ENCODE results near the gene SLC9C1. TPM values are rescaled to one million over a fixed set of nuclear protein-coding genes. Genes with fewer than 3 reads are reported as not detected.

SLC9C1 gene
- not detected in 2 replicates for total RNA-seq

DNA sequence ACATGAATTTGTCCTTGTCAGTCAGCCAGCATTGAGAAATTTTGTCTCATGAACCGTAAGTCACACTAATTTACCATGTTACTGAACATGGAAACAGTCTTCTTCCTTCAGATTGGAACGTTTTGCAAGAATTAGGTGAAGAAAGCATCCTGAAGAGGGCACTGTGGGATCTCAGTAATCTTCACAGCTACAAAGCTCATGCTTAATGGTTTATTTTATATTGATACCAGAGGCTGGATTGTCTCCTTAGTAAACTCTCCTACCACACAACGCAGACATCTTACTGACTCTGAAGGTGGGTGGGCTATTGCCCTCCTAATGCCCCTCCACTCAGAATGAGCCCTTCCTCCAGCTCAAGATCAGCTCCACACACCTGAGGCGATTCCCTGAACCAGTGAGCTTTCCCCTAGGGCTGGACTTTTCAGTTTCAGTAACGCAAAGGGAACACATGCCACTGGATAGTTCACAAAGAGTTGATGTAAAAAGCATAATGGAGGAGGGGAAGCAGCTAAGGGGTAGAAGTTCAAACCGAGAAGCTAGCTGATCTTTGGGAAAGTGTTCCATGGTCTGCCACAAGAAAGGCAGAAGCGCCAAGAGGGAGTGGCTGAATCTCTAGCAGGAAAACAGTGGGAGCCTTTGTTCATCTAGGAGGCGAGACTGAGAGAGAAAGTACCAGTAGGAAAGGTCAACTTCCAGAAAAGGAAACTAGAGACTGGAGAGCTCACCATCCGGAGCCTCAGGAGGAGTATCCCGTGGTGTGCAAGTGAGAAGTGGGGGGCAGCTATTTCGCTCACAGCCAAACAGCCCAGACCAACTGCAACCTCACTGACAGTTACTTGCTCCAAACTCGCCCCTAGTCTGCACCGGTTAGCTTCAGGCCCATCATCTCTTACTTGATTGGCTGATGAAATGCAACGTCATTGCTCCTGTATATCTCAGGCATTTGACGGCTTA is at the start of gene SLC9C1:
Gene SLC9C1, minus strand, starts transcription at position 849 of the 954 bp plus-strand sequence. CDS start 7,425 bp downstream, outside the sequence.
- DNase-seq (ENCODE audit: low read depth): peak; percentile 48
- peak; percentile 72 for TF ChIP-seq CTCF (conservative IDR thresholded peaks at IDR 0.05; ENCODE audit: low read depth, low read length)
- peak within 1 kb of the TSS; percentile 66 for H3K4me3 ChIP-seq (ENCODE audit: low read depth, low read length)

GRCh38 chr3:112341386-112341785 is 47.4 kb upstream of the SLC9C1 start:
- DNase-seq (ENCODE audit: low read depth): no peak
- no peak overlapping the region for H3K4me3 ChIP-seq (ENCODE audit: low read depth, low read length)
- no peak for TF ChIP-seq CTCF (conservative IDR thresholded peaks at IDR 0.05; ENCODE audit: low read depth, low read length)

GRCh38 chr3:112339609-112340008 is 45.6 kb upstream of the SLC9C1 start:
- no peak for DNase-seq (ENCODE audit: low read depth)
- no peak overlapping the region for H3K4me3 ChIP-seq (ENCODE audit: low read depth, low read length)
- no peak for TF ChIP-seq CTCF (conservative IDR thresholded peaks at IDR 0.05; ENCODE audit: low read depth, low read length)

DNA sequence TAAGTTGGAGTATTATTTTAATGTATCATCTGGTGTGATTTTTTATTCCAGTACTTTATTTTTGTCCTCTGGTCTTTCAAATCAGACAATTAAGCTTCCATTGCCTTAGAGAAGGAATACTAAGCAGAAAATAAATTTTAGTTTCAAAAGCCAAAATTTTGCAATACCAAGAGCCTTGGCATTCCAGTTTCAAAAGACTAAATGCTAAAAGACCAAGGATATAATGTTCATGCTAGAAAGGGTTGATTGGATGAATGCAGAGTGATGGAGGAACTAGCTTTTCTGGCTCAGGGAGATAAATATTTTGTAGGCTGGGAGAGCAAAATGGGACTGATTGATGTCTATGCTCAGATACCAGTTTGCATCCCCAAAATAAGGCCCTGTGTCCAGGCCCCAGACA is 45.1 kb upstream of the SLC9C1 start:
- no peak for DNase-seq (ENCODE audit: low read depth)
- H3K4me3 ChIP-seq (ENCODE audit: low read depth, low read length): no peak overlapping the region
- TF ChIP-seq CTCF (conservative IDR thresholded peaks at IDR 0.05; ENCODE audit: low read depth, low read length): no peak

DNA sequence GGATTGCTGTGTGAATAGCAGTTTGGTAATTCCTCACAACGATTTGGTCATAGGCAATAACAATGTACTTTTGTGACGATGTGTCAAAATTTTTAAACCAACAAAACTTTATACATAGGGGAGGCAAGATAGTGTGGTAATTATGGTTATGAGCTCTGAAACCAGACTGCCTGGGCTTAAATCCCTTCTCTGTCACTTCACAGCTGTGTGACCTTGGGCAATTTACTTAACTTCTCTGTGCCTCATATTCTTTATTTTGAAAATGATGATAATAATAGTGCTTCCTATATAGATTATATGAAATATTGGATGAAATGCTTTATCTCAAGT is 44.7 kb upstream of the SLC9C1 start:
- no peak for DNase-seq (ENCODE audit: low read depth)
- no peak overlapping the region for H3K4me3 ChIP-seq (ENCODE audit: low read depth, low read length)
- TF ChIP-seq CTCF (conservative IDR thresholded peaks at IDR 0.05; ENCODE audit: low read depth, low read length): no peak

DNA sequence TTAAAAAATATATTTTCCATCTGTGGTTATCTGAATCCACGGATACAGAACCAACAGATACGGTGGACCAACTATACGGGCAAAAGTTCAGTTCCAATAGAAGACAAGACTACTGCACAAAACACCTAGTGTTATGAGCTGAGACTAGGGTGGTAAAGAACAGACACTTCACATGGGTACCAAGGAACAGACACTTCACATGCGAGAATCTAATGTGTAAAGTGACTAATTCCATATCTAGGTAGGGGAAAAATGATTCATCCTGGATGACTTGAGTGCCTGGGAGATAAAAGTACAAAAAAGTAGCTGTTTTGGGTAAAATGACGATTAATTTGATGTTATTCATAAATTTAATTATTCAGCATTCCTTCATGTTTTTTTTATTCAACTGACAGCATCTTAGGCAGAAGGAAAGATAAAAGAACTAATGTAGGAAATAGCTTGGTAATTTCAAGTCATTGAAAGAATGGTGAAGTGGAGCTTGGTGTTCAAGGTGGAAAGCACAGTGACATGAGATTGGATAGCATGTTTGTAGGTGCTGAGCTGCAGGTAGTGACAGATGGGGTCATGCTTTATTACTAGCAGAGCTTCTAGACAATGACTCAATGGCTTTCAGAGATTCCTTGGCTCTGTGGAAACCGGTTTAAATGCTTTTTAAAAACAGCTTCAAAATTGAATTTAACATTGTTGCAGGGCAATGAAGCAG is 44.2 kb upstream of the SLC9C1 start:
- no peak for TF ChIP-seq CTCF (conservative IDR thresholded peaks at IDR 0.05; ENCODE audit: low read depth, low read length)
- no peak overlapping the region for H3K4me3 ChIP-seq (ENCODE audit: low read depth, low read length)
- no peak for DNase-seq (ENCODE audit: low read depth)
